Raji (cell line): ENCODE data around the gene ST6GALNAC6.

Experiments
- POLR2A ChIP-seq: IDR thresholded peaks from 2 replicates; pipeline ENCODE4 v1.6.1; 2011; ENCODE audit warnings: low read depth, low read length, control low read depth; ENCODE audit not compliant: insufficient read depth

The ST6GALNAC6 gene

GRCh38 chr9:127937388-127938297, 38.2 kb upstream of the ST6GALNAC6 start, which contains the start of gene DPM2:
Gene DPM2 (minus strand): TSS chr9:127937854. CDS start chr9:127937820, 34 bp downstream.
- peak; percentile 81 for TF ChIP-seq POLR2A

GRCh38 chr9:127937056-127937387, 37.6 kb upstream of the ST6GALNAC6 start:
- TF ChIP-seq POLR2A: no peak

GRCh38 chr9:127936347-127936852, 37.0 kb upstream of the ST6GALNAC6 start:
- no peak for TF ChIP-seq POLR2A

GRCh38 chr9:127935765-127936221, 36.4 kb upstream of the ST6GALNAC6 start:
- no peak for TF ChIP-seq POLR2A

DNA sequence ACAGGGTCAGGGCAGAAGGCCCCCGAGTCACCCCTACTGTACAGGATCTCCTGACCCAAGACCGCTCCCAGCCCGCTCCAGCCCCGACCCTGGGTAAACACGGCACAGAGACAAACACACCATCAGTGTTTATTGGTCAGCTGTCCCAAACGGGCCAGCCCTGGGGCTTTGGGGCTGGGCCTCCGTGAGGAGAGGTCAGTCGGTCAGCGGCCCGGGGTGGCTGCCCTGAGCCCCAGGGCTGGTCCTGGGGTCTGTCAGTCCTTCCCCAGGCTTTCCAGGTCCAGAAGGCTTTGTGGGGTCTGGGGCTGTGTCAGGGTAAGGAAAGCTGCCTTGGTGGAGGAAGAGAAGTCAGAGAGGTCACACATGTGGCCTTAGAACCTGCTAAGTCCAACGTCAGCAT, 35.6 kb upstream of the ST6GALNAC6 start:
- no peak for TF ChIP-seq POLR2A

DNA sequence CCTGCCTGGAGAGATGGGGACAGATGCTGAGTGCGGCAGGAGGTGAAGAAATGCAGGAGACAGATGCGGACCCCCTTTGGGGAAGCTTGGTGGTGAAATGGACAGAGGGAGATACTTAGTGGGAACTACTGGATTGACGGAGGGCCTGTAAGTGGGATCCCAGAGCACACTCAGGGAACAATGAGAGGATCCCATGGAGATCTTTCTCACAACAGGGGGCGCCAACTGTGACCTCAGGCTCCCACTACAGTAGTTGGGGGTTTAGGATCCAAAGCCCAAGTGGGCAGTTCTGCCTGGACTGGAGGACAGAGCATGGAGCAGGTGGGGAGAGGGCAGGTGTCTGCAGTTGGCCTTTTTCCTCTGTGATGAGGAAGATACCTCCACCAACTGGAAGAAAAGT, 34.8 kb upstream of the ST6GALNAC6 start:
- TF ChIP-seq POLR2A: no peak

DNA sequence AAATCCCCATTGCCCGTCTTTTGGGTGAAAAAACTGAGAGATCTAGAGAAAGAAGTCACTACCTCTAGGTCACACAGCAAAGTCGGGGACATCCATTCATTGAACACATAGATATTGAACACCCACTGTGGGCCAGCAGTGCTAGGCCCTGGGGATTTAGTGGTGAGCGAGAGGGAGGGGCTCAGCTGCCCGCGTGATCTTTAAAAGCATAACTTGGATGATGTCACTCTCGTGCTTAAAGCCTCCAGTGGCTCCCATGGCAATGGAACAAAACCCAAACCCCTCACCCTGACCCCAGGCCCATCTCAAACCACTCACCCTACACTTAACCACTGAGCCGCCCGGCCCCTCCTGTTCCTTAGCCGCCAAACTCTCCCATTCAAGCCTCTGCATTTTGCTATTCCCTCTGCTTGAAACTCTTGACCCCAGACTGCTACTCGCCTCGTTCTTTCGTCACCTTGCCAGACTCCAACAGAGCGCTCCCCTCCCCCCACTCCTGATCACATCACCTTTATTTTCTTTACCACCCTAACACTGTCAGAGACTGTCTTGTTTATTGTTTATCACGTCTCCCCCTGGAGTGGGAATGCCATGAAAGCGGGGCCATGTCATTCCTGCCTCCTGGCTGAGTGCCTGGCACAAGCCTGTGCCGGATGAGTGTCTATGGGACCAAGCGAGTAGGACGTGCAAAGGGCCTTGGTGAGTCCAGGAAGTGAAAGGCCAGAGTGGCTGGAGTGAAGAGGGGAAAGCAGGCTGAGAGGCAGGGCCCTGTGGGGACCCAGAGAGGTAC, 31.9 kb upstream of the ST6GALNAC6 start:
- no peak for TF ChIP-seq POLR2A

GRCh38 chr9:127930231-127931091, 31.1 kb upstream of the ST6GALNAC6 start, which contains the start of gene PIP5KL1:
Gene PIP5KL1 (minus strand): TSS chr9:127930777. CDS start chr9:127930752, 25 bp downstream.
- TF ChIP-seq POLR2A: no peak

DNA sequence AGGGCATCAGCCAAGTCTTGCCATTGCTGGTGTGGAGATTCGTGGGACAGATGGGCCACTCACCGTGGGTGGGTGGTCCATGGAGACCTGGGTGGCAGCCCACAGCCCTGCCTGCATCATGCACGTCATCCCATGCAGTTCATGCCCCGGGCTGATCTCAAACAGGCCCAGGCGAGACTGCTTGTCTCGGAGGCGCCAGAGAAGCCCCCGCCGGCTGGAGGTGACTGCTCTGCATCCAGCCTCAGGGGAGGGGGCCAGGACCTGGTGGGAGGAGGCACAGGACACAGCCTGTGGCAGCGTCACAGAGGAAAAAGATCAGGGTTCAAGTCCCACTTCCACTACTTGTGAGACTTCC, 30.2 kb upstream of the ST6GALNAC6 start:
- no peak for TF ChIP-seq POLR2A

DNA sequence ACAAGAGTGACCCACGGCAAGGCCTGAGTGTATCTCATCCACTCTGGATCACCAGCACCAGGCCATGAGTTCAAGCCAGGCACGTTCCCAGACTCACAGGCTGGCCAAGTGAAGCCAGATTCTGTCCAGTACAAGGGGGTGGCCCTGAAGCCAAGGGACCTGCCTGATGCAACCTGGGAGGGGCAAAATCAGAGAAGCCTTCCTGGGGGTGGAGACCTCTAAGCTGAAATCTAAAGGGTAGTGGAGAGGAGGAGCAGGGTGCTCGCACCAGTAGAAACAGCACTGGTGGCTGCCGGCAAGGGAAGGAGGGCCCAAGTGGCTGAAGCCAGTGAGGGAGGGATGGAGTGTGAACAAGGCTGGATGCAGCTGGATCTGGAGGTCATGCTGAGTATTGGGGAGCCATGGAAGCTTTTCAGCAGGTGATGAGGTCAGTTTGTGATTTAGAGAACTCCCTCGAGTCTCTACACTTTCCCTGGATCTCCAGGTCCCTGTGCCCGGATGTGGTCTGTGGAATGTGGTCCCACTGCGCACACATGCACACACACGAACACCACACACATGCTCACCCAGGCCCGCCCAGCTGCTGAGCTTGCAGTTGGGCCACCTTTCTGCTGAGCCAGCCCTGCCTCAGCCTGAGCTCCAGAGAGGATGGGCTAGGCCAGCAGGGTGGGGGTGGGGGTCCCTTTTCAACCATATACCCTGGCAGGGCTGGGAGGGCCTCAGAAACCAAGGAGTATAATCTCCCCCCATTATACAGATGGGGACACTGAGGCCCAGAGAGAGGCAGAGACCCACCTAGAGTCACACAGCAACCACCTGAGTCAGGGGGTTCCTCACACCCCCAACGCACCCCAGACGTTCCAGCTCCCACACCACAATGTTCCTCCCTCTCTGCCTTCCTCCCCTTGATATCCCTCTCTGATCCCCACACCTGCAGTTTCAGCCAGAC, 29.5 kb upstream of the ST6GALNAC6 start:
- TF ChIP-seq POLR2A: no peak

DNA sequence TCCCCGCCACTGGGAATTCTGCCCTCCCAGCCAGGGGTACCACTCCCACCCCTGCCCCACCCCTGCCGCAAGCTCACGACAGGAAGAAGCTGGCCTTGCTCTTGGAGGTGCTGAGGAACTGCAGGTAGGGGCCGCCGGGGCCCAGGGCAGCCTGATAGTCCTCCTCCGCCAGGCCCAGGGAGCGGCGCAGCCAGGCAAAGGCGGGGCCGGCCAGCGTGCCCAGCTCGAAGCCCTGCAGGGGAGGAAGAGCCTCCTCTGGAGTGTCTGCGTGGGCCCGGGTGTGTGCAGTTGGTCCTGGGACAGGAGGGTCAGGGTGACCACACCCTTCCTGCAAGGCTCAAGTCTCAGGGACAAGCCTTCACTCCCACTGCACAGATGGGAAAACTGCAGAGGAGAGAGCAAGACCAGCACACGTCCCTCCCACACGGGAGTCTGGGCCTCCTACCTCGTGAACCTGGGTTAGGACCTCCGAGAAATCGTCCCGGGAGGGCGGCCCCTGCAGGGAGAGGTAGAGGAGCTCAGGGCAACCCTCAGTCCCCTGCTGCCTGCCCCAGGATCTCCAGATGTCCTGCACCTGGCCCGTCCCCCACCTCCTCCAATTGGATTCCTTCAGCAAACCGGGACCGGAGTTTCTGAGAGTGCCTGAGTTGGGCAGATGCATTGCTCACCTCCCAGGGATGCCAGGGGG, 28.7 kb upstream of the ST6GALNAC6 start:
- no peak for TF ChIP-seq POLR2A

DNA sequence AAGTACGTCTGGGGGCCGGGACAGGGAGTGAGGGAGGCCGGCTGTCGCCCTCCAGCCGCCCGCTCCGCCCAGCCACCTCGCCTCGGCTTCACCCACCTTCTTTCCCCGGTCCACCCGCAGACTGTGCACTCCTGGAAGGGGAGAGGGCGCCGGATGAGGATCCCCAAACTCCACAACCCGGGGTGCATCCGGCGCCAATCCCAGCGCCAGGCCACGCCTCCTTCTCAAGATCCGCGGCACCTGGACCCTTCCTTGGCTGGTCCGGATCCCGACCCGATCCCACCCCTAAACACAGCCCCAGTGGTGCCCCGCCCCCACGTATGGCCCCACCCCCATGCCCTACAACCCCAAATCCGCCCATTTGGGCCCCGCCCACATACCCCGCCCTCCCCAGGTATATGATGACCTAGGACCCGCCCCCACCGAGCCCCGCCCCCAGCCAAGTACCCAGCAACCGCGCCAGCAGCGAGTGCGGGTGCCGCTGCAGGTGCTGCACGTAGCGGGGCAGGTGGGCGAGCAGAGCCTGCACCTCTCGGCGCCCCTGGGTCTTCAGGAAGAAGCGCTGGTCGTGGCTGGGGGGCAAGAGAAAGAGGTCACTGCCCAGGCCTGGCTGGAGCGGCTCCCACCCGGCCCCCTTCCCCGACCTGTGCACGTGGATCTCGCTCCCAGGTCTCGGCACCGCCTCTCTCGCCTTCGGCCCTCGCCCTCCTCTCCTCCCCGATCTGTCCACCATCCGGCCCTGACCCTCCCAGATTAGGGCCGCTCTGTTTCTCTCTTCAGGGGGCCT, 28.0 kb upstream of the ST6GALNAC6 start:
- TF ChIP-seq POLR2A: no peak; the same call in 1 of the 2 replicates

- TF ChIP-seq POLR2A: no peak
Measured at GRCh38 chr9:127926906-127927200, 27.4 kb upstream of the ST6GALNAC6 start.
